NCI-H748 (cell line): Measurements from ENCODE around the gene PTPRN2.
"Not testable (repeated sequence)": the region's sequence is repeated elsewhere in the genome, so short reads cannot be mapped to it uniquely, and the experiment has no call there.

Source experiments
- DNase-seq: peaks from one replicate; lab custom pipeline; 2025; ENCODE audit not compliant: unreplicated experiment; lab: John Stamatoyannopoulos, UW

PTPRN2 gene

GRCh38 chr7:158425676-158426075 is 161.9 kb downstream of the PTPRN2 start:
- DNase-seq, result not testable (repeated sequence)

- no peak for DNase-seq
Observed at GRCh38 chr7:158424531-158424930, 163.1 kb downstream of the PTPRN2 start.

GRCh38 chr7:158424011-158424410 is 163.6 kb downstream of the PTPRN2 start:
- DNase-seq, result no peak

- no peak for DNase-seq
Observed at GRCh38 chr7:158422887-158423560, 164.6 kb downstream of the PTPRN2 start.

- DNase-seq, result no peak
Observed at GRCh38 chr7:158422196-158422886, 165.3 kb downstream of the PTPRN2 start.

- DNase-seq, result no peak
Observed at GRCh38 chr7:158421361-158421760, 166.3 kb downstream of the PTPRN2 start.

- no peak for DNase-seq
Observed at GRCh38 chr7:158420591-158421340, 166.9 kb downstream of the PTPRN2 start.

- DNase-seq, result no peak
Observed at GRCh38 chr7:158419238-158419785, 168.3 kb downstream of the PTPRN2 start.

GRCh38 chr7:158418395-158418794 is 169.2 kb downstream of the PTPRN2 start:
- DNase-seq, result not testable (repeated sequence)

GRCh38 chr7:158416283-158416933 is 171.2 kb downstream of the PTPRN2 start:
- no peak for DNase-seq

GRCh38 chr7:158415316-158415715 is 172.3 kb downstream of the PTPRN2 start:
- no peak for DNase-seq

GRCh38 chr7:158414486-158414961 is 173.1 kb downstream of the PTPRN2 start:
- DNase-seq, result no peak

- no peak for DNase-seq
Observed at GRCh38 chr7:158414002-158414401, 173.6 kb downstream of the PTPRN2 start.

- DNase-seq, result no peak
Observed at GRCh38 chr7:158411232-158411950, 176.2 kb downstream of the PTPRN2 start.

- DNase-seq, result no peak
Observed at GRCh38 chr7:158410720-158411119, 176.9 kb downstream of the PTPRN2 start.

- no peak for DNase-seq
Observed at GRCh38 chr7:158409816-158410330, 177.8 kb downstream of the PTPRN2 start.

- DNase-seq, result no peak
Observed at GRCh38 chr7:158409120-158409519, 178.5 kb downstream of the PTPRN2 start.

- no peak for DNase-seq
Observed at GRCh38 chr7:158408318-158408920, 179.2 kb downstream of the PTPRN2 start.

- peak; percentile 70 for DNase-seq
Observed at GRCh38 chr7:158407581-158408317, 179.9 kb downstream of the PTPRN2 start.
